22Rv1 (cell line): ENCODE results near the gene PRKCB.

ENCODE experiments used
- ZFX ChIP-seq: fragments of 450-650 bp; IDR thresholded peaks from 2 replicates; pipeline ENCODE4 v1.6.1; 2017; ENCODE audit warnings: antibody characterized with exemption, borderline replicate concordance
- TF ChIP-seq, protein P1 (sequence below): fragments of 450-650 bp; IDR thresholded peaks from 2 replicates; pipeline ENCODE4 v1.5.1; 2017; ENCODE audit warnings: mild to moderate bottlenecking

DNA sequence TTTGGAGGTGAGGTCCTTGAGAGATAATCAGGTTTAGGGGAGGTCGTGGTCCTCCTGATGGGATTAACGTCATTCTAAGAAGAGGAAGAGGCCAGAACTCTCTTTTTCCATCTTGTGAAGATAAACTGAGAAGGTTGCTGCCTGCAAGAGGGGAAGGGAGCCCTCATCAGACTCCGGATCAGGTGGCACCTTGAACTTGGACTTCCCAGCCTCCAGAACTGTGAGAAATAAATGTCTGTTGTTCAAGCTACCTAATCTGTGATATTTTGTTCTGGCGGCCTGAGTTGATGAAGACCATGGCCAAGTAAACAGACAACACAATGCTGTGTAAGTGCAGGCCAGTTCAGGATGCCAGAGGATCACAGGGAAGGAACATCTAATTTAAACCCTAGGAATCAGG is 10.9 kb upstream of the PRKCB start:
- no peak for TF ChIP-seq ZFX
- TF ChIP-seq, protein P1, sequence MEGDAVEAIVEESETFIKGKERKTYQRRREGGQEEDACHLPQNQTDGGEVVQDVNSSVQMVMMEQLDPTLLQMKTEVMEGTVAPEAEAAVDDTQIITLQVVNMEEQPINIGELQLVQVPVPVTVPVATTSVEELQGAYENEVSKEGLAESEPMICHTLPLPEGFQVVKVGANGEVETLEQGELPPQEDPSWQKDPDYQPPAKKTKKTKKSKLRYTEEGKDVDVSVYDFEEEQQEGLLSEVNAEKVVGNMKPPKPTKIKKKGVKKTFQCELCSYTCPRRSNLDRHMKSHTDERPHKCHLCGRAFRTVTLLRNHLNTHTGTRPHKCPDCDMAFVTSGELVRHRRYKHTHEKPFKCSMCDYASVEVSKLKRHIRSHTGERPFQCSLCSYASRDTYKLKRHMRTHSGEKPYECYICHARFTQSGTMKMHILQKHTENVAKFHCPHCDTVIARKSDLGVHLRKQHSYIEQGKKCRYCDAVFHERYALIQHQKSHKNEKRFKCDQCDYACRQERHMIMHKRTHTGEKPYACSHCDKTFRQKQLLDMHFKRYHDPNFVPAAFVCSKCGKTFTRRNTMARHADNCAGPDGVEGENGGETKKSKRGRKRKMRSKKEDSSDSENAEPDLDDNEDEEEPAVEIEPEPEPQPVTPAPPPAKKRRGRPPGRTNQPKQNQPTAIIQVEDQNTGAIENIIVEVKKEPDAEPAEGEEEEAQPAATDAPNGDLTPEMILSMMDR = no peak
